Pulmonary artery endothelial cell (primary cell): ENCODE results near the gene THUMPD1. TPM values are rescaled to one million over a fixed set of nuclear protein-coding genes. Genes with fewer than 3 reads are reported as not detected.
"Not testable (repeated sequence)": the region's sequence is repeated elsewhere in the genome, so short reads cannot be mapped to it uniquely, and the experiment has no call there.

Source experiments
- DNase-seq: peaks from one replicate; pipeline ENCODE4 v3.0.0-alpha.2; 2011; ENCODE audit warnings: low read depth, low spot score
- total RNA-seq: library from RNA; depleted of rRNA; stranded (reverse); fragments of >200 nt; gene quantifications from 2 replicates; pipeline ENCODE4 v1.2.3, GENCODE V29; 2014

Gene THUMPD1
- total RNA-seq, 1 donor from 2014 or later, result 59.7 TPM

GRCh38 chr16:20749474-20749873, 7.9 kb upstream of the THUMPD1 start:
- no peak for DNase-seq

- no peak for DNase-seq
Measured at GRCh38 chr16:20747030-20747816, 5.6 kb upstream of the THUMPD1 start.

GRCh38 chr16:20746461-20746860, 4.8 kb upstream of the THUMPD1 start:
- DNase-seq, result no peak

- peak; percentile 60 for DNase-seq
Measured at GRCh38 chr16:20744922-20745440, 3.4 kb upstream of the THUMPD1 start.

- no peak for DNase-seq
Measured at GRCh38 chr16:20743591-20743990, 2.0 kb upstream of the THUMPD1 start.

- no peak for DNase-seq
Measured at GRCh38 chr16:20740901-20741521, 607 bp downstream of the THUMPD1 start.

- DNase-seq, result no peak
Measured at GRCh38 chr16:20740007-20740883, 1.4 kb downstream of the THUMPD1 start.

- DNase-seq, result no peak
Measured at GRCh38 chr16:20735490-20735889, 6.1 kb downstream of the THUMPD1 start.

- no peak for DNase-seq
Measured at GRCh38 chr16:20734782-20735181, 6.8 kb downstream of the THUMPD1 start.

GRCh38 chr16:20734056-20734455, 7.6 kb downstream of the THUMPD1 start:
- no peak for DNase-seq

- no peak for DNase-seq
Measured at GRCh38 chr16:20729141-20729540, 12.5 kb downstream of the THUMPD1 start.

GRCh38 chr16:20727181-20727580, 14.4 kb downstream of the THUMPD1 start:
- no peak for DNase-seq

- DNase-seq, result no peak
Measured at GRCh38 chr16:20726661-20727060, 15.0 kb downstream of the THUMPD1 start.

GRCh38 chr16:20720251-20720650, 21.4 kb downstream of the THUMPD1 start:
- DNase-seq, result no peak

- not testable (repeated sequence) for DNase-seq
Measured at GRCh38 chr16:20717718-20718117, 23.9 kb downstream of the THUMPD1 start.

GRCh38 chr16:20711277-20711911, 30.2 kb downstream of the THUMPD1 start:
- DNase-seq, result no peak

GRCh38 chr16:20708129-20708528, 33.5 kb downstream of the THUMPD1 start:
- DNase-seq, result not testable (repeated sequence)

GRCh38 chr16:20707461-20707860, 34.2 kb downstream of the THUMPD1 start:
- no peak for DNase-seq

GRCh38 chr16:20705972-20706371, 35.6 kb downstream of the THUMPD1 start:
- not testable (repeated sequence) for DNase-seq

- no peak for DNase-seq
Measured at GRCh38 chr16:20704281-20704680, 37.3 kb downstream of the THUMPD1 start.

- not testable (repeated sequence) for DNase-seq
Measured at GRCh38 chr16:20701692-20702091, 39.9 kb downstream of the THUMPD1 start.
